Astrocyte (in vitro differentiated cells and primary cell): Measurements from ENCODE around the gene MAP3K3. TPM values are rescaled to one million over a fixed set of nuclear protein-coding genes. Genes with fewer than 3 reads are reported as not detected.

Source experiments
- DNase-seq: peaks from one replicate; pipeline ENCODE4 v3.0.0-alpha.2; 2010; ENCODE audit warnings: low read depth
- FAIRE-seq: peaks from 2 replicates; lab custom pipeline; 2011; peaks lifted over from hg19 to GRCh38; lab: Jason Lieb, UNC
- H2AFZ ChIP-seq: 2 replicates; pipeline ENCODE4 v1.6.0; 2012; ENCODE audit warnings: low read depth, low read length, inconsistent platforms
- H3K27ac ChIP-seq: 2 replicates; pipeline ENCODE4 v1.5.1; 2011; ENCODE audit warnings: low read depth, low read length, inconsistent platforms
- H3K27me3 ChIP-seq: 2 replicates; pipeline ENCODE4 v1.6.0; 2011; ENCODE audit warnings: low read length, inconsistent platforms; ENCODE audit not compliant: insufficient read depth
- H3K36me3 ChIP-seq: 2 replicates; pipeline ENCODE4 v1.5.1; 2011; ENCODE audit warnings: low read length, inconsistent platforms; ENCODE audit not compliant: insufficient read depth
- H3K4me1 ChIP-seq: 2 replicates; pipeline ENCODE4 v1.5.1; 2011; ENCODE audit warnings: low read length, inconsistent platforms; ENCODE audit not compliant: insufficient read depth
- H3K4me2 ChIP-seq: 2 replicates; pipeline ENCODE4 v1.6.0; 2012; ENCODE audit warnings: low read length, inconsistent platforms
- H3K4me3 ChIP-seq: 2 replicates; pipeline ENCODE4 v1.5.1; 2011; ENCODE audit warnings: low read depth, mild to moderate bottlenecking, low read length, inconsistent platforms; ENCODE audit not compliant: insufficient read depth
- H3K79me2 ChIP-seq: 2 replicates; pipeline ENCODE4 v1.6.0; 2012; ENCODE audit warnings: mild to moderate bottlenecking, low read length, inconsistent platforms; ENCODE audit not compliant: insufficient read depth
- H3K9ac ChIP-seq: 2 replicates; pipeline ENCODE4 v1.6.0; 2012; ENCODE audit warnings: mild to moderate bottlenecking, low read length, inconsistent platforms
- H3K9me3 ChIP-seq: 2 replicates; pipeline ENCODE4 v1.5.1; 2012; ENCODE audit warnings: low read depth, mild to moderate bottlenecking, low read length, inconsistent platforms; ENCODE audit not compliant: insufficient read depth
- H4K20me1 ChIP-seq: 2 replicates; pipeline ENCODE4 v1.6.0; 2012; ENCODE audit warnings: low read length, inconsistent platforms; ENCODE audit not compliant: insufficient read depth
- H3K27ac Mint-ChIP-seq: one replicate; pipeline ENCODE4 v1.8.0; 2021; ENCODE audit warnings: mild to moderate bottlenecking, mixed read lengths; ENCODE audit not compliant: unreplicated experiment
- H3K27me3 Mint-ChIP-seq: one replicate; pipeline ENCODE4 v1.8.0; 2021; ENCODE audit warnings: low read depth, mixed read lengths; ENCODE audit not compliant: unreplicated experiment
- H3K36me3 Mint-ChIP-seq: one replicate; pipeline ENCODE4 v1.8.0; 2021; ENCODE audit warnings: low read depth, mixed read lengths; ENCODE audit not compliant: unreplicated experiment
- H3K4me1 Mint-ChIP-seq: one replicate; pipeline ENCODE4 v1.8.0; 2021; ENCODE audit warnings: low read depth, mixed read lengths; ENCODE audit not compliant: unreplicated experiment
- H3K4me3 Mint-ChIP-seq: one replicate; pipeline ENCODE4 v1.8.0; 2021; ENCODE audit warnings: mild to moderate bottlenecking, moderate library complexity, mixed read lengths; ENCODE audit not compliant: unreplicated experiment
- H3K9me3 Mint-ChIP-seq: one replicate; pipeline ENCODE4 v1.8.0; 2021; ENCODE audit warnings: mild to moderate bottlenecking, mixed read lengths; ENCODE audit not compliant: unreplicated experiment
- EZH2 ChIP-seq: IDR thresholded peaks from 2 replicates; pipeline ENCODE4 v1.6.1; 2012; ENCODE audit warnings: mild to moderate bottlenecking, low read length, inconsistent platforms; ENCODE audit not compliant: insufficient read depth
- total RNA-seq: library from RNA; stranded (reverse); gene quantifications from 2 replicates; pipeline ENCODE4 v1.2.1, GENCODE V29; 2021
- TF ChIP-seq, protein P1 (sequence below): IDR thresholded peaks from 2 replicates; pipeline ENCODE4 v1.5.1; 2011; ENCODE audit warnings: low read depth, mild to moderate bottlenecking, inconsistent platforms, low read length, moderate library complexity; ENCODE audit not compliant: insufficient read depth

MAP3K3 gene
- total RNA-seq, 1 donor from 2014 or later, result 30.5 TPM

DNA sequence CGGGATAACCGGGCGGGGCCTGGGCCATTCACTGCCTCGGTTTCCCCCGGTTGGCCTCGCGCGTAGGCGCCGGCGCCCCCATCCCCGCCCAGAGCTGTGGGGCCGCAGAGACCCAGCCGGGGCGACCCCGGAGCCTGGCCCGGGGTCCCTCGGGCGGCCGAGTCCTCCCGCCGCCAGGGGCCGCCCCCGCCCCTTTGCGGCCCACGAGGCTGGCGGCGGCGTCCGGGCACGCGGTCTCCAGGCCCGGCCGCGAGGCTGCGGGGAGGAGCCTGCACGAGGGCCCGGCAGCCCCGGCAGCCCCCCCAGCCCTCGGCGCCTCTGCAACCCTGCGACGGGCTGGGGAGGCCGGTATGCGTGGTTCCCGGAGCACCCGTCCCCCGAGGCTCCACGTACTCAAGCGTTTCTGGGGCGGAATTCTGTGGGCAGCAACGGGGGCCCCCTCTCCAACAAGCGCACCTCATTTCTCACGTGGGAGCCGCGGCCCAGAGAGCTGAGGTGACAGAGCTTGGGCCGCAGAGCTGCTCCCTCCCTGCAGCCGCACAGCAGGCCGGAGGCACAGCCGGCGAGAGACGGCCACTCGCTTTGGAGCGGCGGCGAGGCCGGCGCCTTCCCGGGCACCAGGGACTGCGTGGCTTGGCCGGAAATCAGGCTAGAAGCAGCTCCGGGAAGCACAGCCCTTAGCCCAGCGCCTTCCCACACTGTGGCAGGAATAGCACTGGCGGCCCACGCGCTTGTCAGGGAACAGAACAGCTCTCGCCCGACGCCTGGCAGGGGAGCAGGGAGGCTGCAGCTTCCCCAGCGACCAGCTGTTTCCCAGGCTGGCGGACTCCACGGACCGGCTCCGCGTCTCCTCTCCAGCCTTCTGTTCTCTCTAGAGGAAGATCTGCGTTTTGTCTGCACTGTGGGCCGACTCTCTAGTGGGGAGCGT lies 78.6 kb downstream of the MAP3K3 start:
- Histone ChIP-seq H4K20me1 (peaks cover 34% of the 10 kb centered on the region), H3K9me3 (no peaks in the 10 kb centered on the region), H3K9ac (peak overlapping the region; percentile 60), H3K4me1 (peaks cover 11% of the 10 kb centered on the region), H3K79me2 (peaks cover 4% of the 10 kb centered on the region), H3K36me3 (peaks cover 4% of the 10 kb centered on the region), H3K4me2 (peak overlapping the region; percentile 90), H3K4me3 (peak overlapping the region; percentile 33), H3K27me3 (no peaks in the 10 kb centered on the region), H2AFZ (peak overlapping the region; percentile 60), H3K27ac (no peak overlapping the region)
- Mint-ChIP-seq H3K27me3 (no peaks in the 10 kb centered on the region), H3K27ac (peak overlapping the region; percentile 34), H3K9me3 (peaks cover 2% of the 10 kb centered on the region), H3K4me3 (peak overlapping the region; percentile 79), H3K36me3 (peaks cover 19% of the 10 kb centered on the region), H3K4me1 (peaks cover 4% of the 10 kb centered on the region)
- TF ChIP-seq, protein P1, sequence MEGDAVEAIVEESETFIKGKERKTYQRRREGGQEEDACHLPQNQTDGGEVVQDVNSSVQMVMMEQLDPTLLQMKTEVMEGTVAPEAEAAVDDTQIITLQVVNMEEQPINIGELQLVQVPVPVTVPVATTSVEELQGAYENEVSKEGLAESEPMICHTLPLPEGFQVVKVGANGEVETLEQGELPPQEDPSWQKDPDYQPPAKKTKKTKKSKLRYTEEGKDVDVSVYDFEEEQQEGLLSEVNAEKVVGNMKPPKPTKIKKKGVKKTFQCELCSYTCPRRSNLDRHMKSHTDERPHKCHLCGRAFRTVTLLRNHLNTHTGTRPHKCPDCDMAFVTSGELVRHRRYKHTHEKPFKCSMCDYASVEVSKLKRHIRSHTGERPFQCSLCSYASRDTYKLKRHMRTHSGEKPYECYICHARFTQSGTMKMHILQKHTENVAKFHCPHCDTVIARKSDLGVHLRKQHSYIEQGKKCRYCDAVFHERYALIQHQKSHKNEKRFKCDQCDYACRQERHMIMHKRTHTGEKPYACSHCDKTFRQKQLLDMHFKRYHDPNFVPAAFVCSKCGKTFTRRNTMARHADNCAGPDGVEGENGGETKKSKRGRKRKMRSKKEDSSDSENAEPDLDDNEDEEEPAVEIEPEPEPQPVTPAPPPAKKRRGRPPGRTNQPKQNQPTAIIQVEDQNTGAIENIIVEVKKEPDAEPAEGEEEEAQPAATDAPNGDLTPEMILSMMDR, result no peak
- no peak for TF ChIP-seq EZH2
- DNase-seq, result peak; percentile 50
- FAIRE-seq, result no peak

DNA sequence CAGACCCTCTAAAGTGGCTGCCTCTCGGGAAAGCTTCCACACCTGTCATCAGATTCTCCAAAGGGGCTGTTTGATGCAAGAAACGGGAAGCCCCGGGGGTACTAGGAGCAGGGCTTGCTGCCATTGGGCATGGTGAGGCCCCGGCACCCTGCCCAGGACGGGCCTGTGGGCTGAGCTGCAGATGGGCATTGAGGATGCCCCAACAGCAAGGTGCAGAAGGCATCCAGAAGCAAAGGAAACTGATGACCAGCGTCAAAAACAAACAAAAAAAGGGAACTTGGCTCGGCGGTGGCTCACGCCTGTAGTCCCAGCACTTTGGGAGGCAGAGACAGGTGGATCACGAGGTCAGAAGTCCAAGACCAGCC lies 79.2 kb downstream of the MAP3K3 start:
- H3K27ac Mint-ChIP-seq, result peak overlapping the region; percentile 34
- Histone ChIP-seq H3K4me2 (peak overlapping the region; percentile 90), H4K20me1 (peaks cover 29% of the 10 kb centered on the region), H3K9me3 (no peaks in the 10 kb centered on the region), H3K4me1 (peaks cover 11% of the 10 kb centered on the region), H3K36me3 (peaks cover 4% of the 10 kb centered on the region), H2AFZ (no peak overlapping the region), H3K9ac (peak overlapping the region; percentile 5), H3K27me3 (no peaks in the 10 kb centered on the region), H3K79me2 (peaks cover 4% of the 10 kb centered on the region), H3K4me3 (no peak overlapping the region), H3K27ac (no peak overlapping the region)
- DNase-seq (no peak), FAIRE-seq (no peak)
- H3K36me3 Mint-ChIP-seq, result peaks cover 19% of the 10 kb centered on the region
- H3K27me3 Mint-ChIP-seq, result no peaks in the 10 kb centered on the region
- peak overlapping the region; percentile 79 for H3K4me3 Mint-ChIP-seq
- H3K9me3 Mint-ChIP-seq, result peaks cover 2% of the 10 kb centered on the region
- peaks cover 4% of the 10 kb centered on the region for H3K4me1 Mint-ChIP-seq
- TF ChIP-seq, protein P1, result no peak
- TF ChIP-seq EZH2, result no peak
